Measurements from ENCODE around the gene ARHGAP18.

Gene ARHGAP18

GRCh38 chr6:129619579-129620233 is 90.3 kb downstream of the ARHGAP18 start:
- TF ChIP-seq CTCF (IDR thresholded peaks at IDR 0.05; ENCODE audit: low read depth, low read length, missing control alignments) = no peak
- H3K4me3 ChIP-seq (ENCODE audit: low read depth, low read length) = no peak overlapping the region
- no peak for DNase-seq (ENCODE audit: low read depth)

- DNase-seq (ENCODE audit: low read depth) = no peak
- no peak overlapping the region for H3K4me3 ChIP-seq (ENCODE audit: low read depth, low read length)
- TF ChIP-seq CTCF (IDR thresholded peaks at IDR 0.05; ENCODE audit: low read depth, low read length, missing control alignments) = no peak
Measured at GRCh38 chr6:129617986-129618385, 92.0 kb downstream of the ARHGAP18 start.

- no peak overlapping the region for H3K4me3 ChIP-seq (ENCODE audit: low read depth, low read length)
- no peak for TF ChIP-seq CTCF (IDR thresholded peaks at IDR 0.05; ENCODE audit: low read depth, low read length, missing control alignments)
- DNase-seq (ENCODE audit: low read depth) = no peak
Measured at GRCh38 chr6:129615496-129615895, 94.5 kb downstream of the ARHGAP18 start.

- H3K4me3 ChIP-seq (ENCODE audit: low read depth, low read length) = no peak overlapping the region
- DNase-seq (ENCODE audit: low read depth) = no peak
- no peak for TF ChIP-seq CTCF (IDR thresholded peaks at IDR 0.05; ENCODE audit: low read depth, low read length, missing control alignments)
Measured at GRCh38 chr6:129615020-129615419, 95.0 kb downstream of the ARHGAP18 start.

GRCh38 chr6:129614464-129614863 is 95.5 kb downstream of the ARHGAP18 start:
- DNase-seq (ENCODE audit: low read depth) = no peak
- H3K4me3 ChIP-seq (ENCODE audit: low read depth, low read length) = no peak overlapping the region
- TF ChIP-seq CTCF (IDR thresholded peaks at IDR 0.05; ENCODE audit: low read depth, low read length, missing control alignments) = no peak

GRCh38 chr6:129612440-129612839 is 97.5 kb downstream of the ARHGAP18 start:
- H3K4me3 ChIP-seq (ENCODE audit: low read depth, low read length) = no peak overlapping the region
- TF ChIP-seq CTCF (IDR thresholded peaks at IDR 0.05; ENCODE audit: low read depth, low read length, missing control alignments) = no peak
- no peak for DNase-seq (ENCODE audit: low read depth)

GRCh38 chr6:129609635-129610034 is 100.3 kb downstream of the ARHGAP18 start:
- DNase-seq (ENCODE audit: low read depth) = no peak
- TF ChIP-seq CTCF (IDR thresholded peaks at IDR 0.05; ENCODE audit: low read depth, low read length, missing control alignments) = no peak
- H3K4me3 ChIP-seq (ENCODE audit: low read depth, low read length) = no peak overlapping the region
